ENCODE data around the gene SH3GLB1. TPM values are rescaled to one million over a fixed set of nuclear protein-coding genes. Genes with fewer than 3 reads are reported as not detected.

The SH3GLB1 gene
- total and polyA plus RNA-seq, 2 donors (not counting 3 experiments of a cell fraction or from before 2014, with no cell fraction given), result 43.7 to 140 TPM

GRCh38 chr1:86706018-86706635 lies 1.8 kb downstream of the SH3GLB1 start:
- Histone ChIP-seq H3K4me2 (ENCODE audit: insufficient read depth, low read length) (peak overlapping the region; percentile 94), H3K9me1 (replicated peaks; ENCODE audit: control insufficient read depth, extremely low read depth, insufficient read depth, low read length) (no peaks in the 10 kb centered on the region), H3K9ac (replicated peaks; ENCODE audit: extremely low read depth, insufficient read depth, low read length) (peak overlapping the region; percentile 95), H3K36me3 (ENCODE audit: control insufficient read depth in 2 of 2, extremely low read depth in 1 of 2, insufficient read depth in 2 of 2, low read length in 2 of 2) (no peaks in the 10 kb centered on the region), H2AFZ (ENCODE audit: low read depth, low read length) (no peak overlapping the region), H3K4me1 (ENCODE audit: control insufficient read depth, extremely low read depth, insufficient read depth, low read length) (peaks cover 28% of the 10 kb centered on the region), H3K27ac (ENCODE audit: insufficient read depth, low read depth, low read length) (peak overlapping the region; percentile 85), H3K9me3 (replicated peaks; ENCODE audit: control insufficient read depth, insufficient read depth, low read length) (no peaks in the 10 kb centered on the region), H4K20me1 (replicated peaks; ENCODE audit: control insufficient read depth, extremely low read depth, insufficient read depth, low read length) (peaks cover 15% of the 10 kb centered on the region), H3K4me3 (replicated peaks in 1 of 3; ENCODE audit: insufficient read depth in 1 of 3, low read depth in 1 of 3, low read length in 3 of 3) (peak overlapping the region; percentile 88 to 96 (median 94)), H3K27me3 (ENCODE audit: control insufficient read depth in 2 of 2, insufficient read depth in 2 of 2, low read length in 2 of 2) (no peaks in the 10 kb centered on the region), H3K79me2 (ENCODE audit: control insufficient read depth, insufficient read depth, low read length) (peaks cover 63% of the 10 kb centered on the region)
- DNase-seq (ENCODE audit: low read depth, low spot score), result peak; percentile 44
- CTCF ChIA-PET, result interaction anchor here (0.8 to 6.7 kb wide), 11 partner anchors 10 to 259 kb away, joined by 3 to 121 read pairs (median 4); no protein-coding TSS in a partner anchor
- FAIRE-seq, result no peak
- dilution Hi-C loops (cut with MboI; ENCODE audit: extremely low pct_ligation_motif_present, low sequenced_read_pairs) (no loop called here), intact Hi-C loops (cut with micrococcal nuclease) (loop anchor here (10.0 kb wide), 2 partner anchors 209 to 321 kb away; partner anchors contain the start of genes HS2ST1 and SELENOF)
- POLR2A ChIA-PET, result interaction anchor here (0.6 to 2.2 kb wide), 2 partner anchors 9 to 311 kb away, joined by 3 to 11 read pairs; no protein-coding TSS in a partner anchor
- BruUV-seq (replicated peaks), result no TSS peak
- TF ChIP-seq, protein P1, sequence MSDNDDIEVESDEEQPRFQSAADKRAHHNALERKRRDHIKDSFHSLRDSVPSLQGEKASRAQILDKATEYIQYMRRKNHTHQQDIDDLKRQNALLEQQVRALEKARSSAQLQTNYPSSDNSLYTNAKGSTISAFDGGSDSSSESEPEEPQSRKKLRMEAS (IDR thresholded peaks at IDR 0.05; ENCODE audit: insufficient read depth, insufficient read length), result no peak
- no peak for TF ChIP-seq EZH2 (IDR thresholded peaks at IDR 0.05; ENCODE audit: borderline replicate concordance, low read depth, low read length, severe bottlenecking)

- Histone ChIP-seq H3K9ac (replicated peaks; ENCODE audit: extremely low read depth, insufficient read depth, low read length) (no peak overlapping the region), H3K4me1 (ENCODE audit: control insufficient read depth, extremely low read depth, insufficient read depth, low read length) (peaks cover 22% of the 10 kb centered on the region), H3K9me1 (replicated peaks; ENCODE audit: control insufficient read depth, extremely low read depth, insufficient read depth, low read length) (no peaks in the 10 kb centered on the region), H3K4me3 (replicated peaks in 1 of 3; ENCODE audit: insufficient read depth in 1 of 3, low read depth in 1 of 3, low read length in 3 of 3) (no peak overlapping the region), H3K4me2 (ENCODE audit: insufficient read depth, low read length) (peak overlapping the region; percentile 55), H4K20me1 (replicated peaks; ENCODE audit: control insufficient read depth, extremely low read depth, insufficient read depth, low read length) (peaks cover 23% of the 10 kb centered on the region), H3K9me3 (replicated peaks; ENCODE audit: control insufficient read depth, insufficient read depth, low read length) (no peaks in the 10 kb centered on the region), H3K79me2 (ENCODE audit: control insufficient read depth, insufficient read depth, low read length) (peaks cover 91% of the 10 kb centered on the region), H2AFZ (ENCODE audit: low read depth, low read length) (no peak overlapping the region), H3K27me3 (ENCODE audit: control insufficient read depth in 2 of 2, insufficient read depth in 2 of 2, low read length in 2 of 2) (no peaks in the 10 kb centered on the region), H3K36me3 (ENCODE audit: control insufficient read depth in 2 of 2, extremely low read depth in 1 of 2, insufficient read depth in 2 of 2, low read length in 2 of 2) (no peaks in the 10 kb centered on the region), H3K27ac (ENCODE audit: insufficient read depth, low read depth, low read length) (no peak overlapping the region)
- no peak for TF ChIP-seq GATA2 (IDR thresholded peaks at IDR 0.05; ENCODE audit: insufficient read depth, insufficient read length, low read depth, low read length)
- TF ChIP-seq, protein P1 (IDR thresholded peaks at IDR 0.05; ENCODE audit: insufficient read depth, insufficient read length), result no peak
- no peak for TF ChIP-seq POLR2AphosphoS5 (IDR thresholded peaks at IDR 0.05; ENCODE audit: insufficient read depth, low read depth, low read length)
- TF ChIP-seq POLR2A (IDR thresholded peaks at IDR 0.05; ENCODE audit: low read depth, low read length), result no peak
- no peak for TF ChIP-seq CTCF (IDR thresholded peaks at IDR 0.05; ENCODE audit: extremely low read depth in 1 of 2, insufficient read depth in 1 of 2, low read depth in 1 of 2, low read length in 2 of 2)
- TF ChIP-seq MYC (IDR thresholded peaks at IDR 0.05; ENCODE audit: low read depth, low read length), result no peak
- no peak for TF ChIP-seq FOS (IDR thresholded peaks at IDR 0.05; ENCODE audit: borderline replicate concordance, insufficient read depth, low read length)
- no peak for TF ChIP-seq EZH2 (IDR thresholded peaks at IDR 0.05; ENCODE audit: borderline replicate concordance, low read depth, low read length, severe bottlenecking)
- TF ChIP-seq JUN (IDR thresholded peaks at IDR 0.05; ENCODE audit: borderline replicate concordance, insufficient read depth, insufficient read length, low read depth), result no peak
- ChIA-PET CTCF (interaction anchor here (1.0 to 2.1 kb wide), 6 partner anchors 11 to 209 kb away, joined by 3 to 9 read pairs (median 6); no protein-coding TSS in a partner anchor), POLR2A (no interaction called here)
- FAIRE-seq (no peak), DNase-seq (ENCODE audit: low read depth, low spot score) (no peak)
- intact Hi-C loops (cut with micrococcal nuclease), result loop anchor here (10.0 kb wide), 2 partner anchors 206 to 324 kb away; partner anchors contain the start of genes HS2ST1 and SELENOF
- BruUV-seq (replicated peaks), result no TSS peak
- dilution Hi-C loops (cut with MboI; ENCODE audit: extremely low pct_ligation_motif_present, low sequenced_read_pairs), result no loop called here
Measured at GRCh38 chr1:86708920-86709319, 4.5 kb downstream of the SH3GLB1 start.
